GM12878 (cell line): ENCODE results near the gene ADAMTSL3. TPM values are rescaled to one million over a fixed set of nuclear protein-coding genes. Genes with fewer than 3 reads are reported as not detected.

Experiments used
- ATAC-seq: fragments of 200-7000 bp; cut with Tn5 transposase; 3 replicates; pipeline ENCODE4 v1.9.1; 2020; ENCODE audit warnings: mild to moderate bottlenecking, moderate library complexity
- BruUV-seq: library from RNA; stranded (reverse); fragments of 400-500 nt; replicated peaks from 2 replicates; lab custom pipeline; 2021; lab: Mats Ljungman, UMichigan
- CTCF ChIA-PET: fragments of 300-600 bp; sonication (Branson Sonifier 250); formaldehyde crosslinking; extraction: SDS; loops from one replicate; lab custom pipeline; 2021; ENCODE audit warnings: inconsistent platforms; lab: Yijun Ruan, JAX
- POLR2A ChIA-PET: fragments of 350-600 bp; formaldehyde crosslinking; extraction: SDS; loops from one replicate; lab custom pipeline; 2021; ENCODE audit warnings: inconsistent platforms; lab: Charles Lee
- RAD21 ChIA-PET: fragments of 300-600 bp; sonication (Branson Sonifier 250); formaldehyde crosslinking; loops from one replicate; lab custom pipeline; 2023; ENCODE audit warnings: antibody characterized with exemption; ENCODE audit not compliant: unreplicated experiment; lab: Charles Lee
- SMC1A ChIA-PET: fragments of 300-600 bp; sonication (Branson Sonifier 250); formaldehyde crosslinking; loops from one replicate; lab custom pipeline; 2023; ENCODE audit not compliant: unreplicated experiment, uncharacterized antibody; lab: Charles Lee
- DNase-seq: peaks from one replicate; pipeline ENCODE4 v3.0.0-alpha.2; 2011; ENCODE audit warnings: low read depth, low spot score
- FAIRE-seq: peaks from 3 replicates; lab custom pipeline; 2011; peaks lifted over from hg19 to GRCh38; lab: Jason Lieb, UNC
- H2AFZ ChIP-seq: 2 replicates; pipeline ENCODE4 v1.6.0; 2011; ENCODE audit warnings: low read depth, low read length, control low read depth; ENCODE audit not compliant: control insufficient read depth
- H3K27ac ChIP-seq: 2 replicates; pipeline ENCODE4 v1.5.1; 2011; ENCODE audit warnings: control low read depth; ENCODE audit not compliant: control insufficient read depth, insufficient read depth
- H3K27me3 ChIP-seq, 2 experiments: replicated peaks in 1 of 2; 2 replicates each; pipeline versions ENCODE4 v1.6.0 to v1.6.1; 2011; ENCODE audit warnings: low read length in 1 of 2; ENCODE audit not compliant: control insufficient read depth in 2 of 2, insufficient read depth in 2 of 2
- H3K36me3 ChIP-seq, 2 experiments: 2 replicates each; pipeline ENCODE4 v1.5.1; 2011; ENCODE audit warnings: low read length in 1 of 2; ENCODE audit not compliant: control insufficient read depth in 2 of 2, insufficient read depth in 2 of 2
- H3K4me1 ChIP-seq: 2 replicates; pipeline ENCODE4 v1.6.1; 2011; ENCODE audit warnings: mild to moderate bottlenecking, low read length, moderate library complexity, mixed read lengths; ENCODE audit not compliant: control insufficient read depth, insufficient read depth
- H3K4me2 ChIP-seq: 2 replicates; pipeline ENCODE4 v1.6.0; 2011; ENCODE audit warnings: control low read depth; ENCODE audit not compliant: control insufficient read depth, insufficient read depth
- H3K4me3 ChIP-seq: fragments of 200-600 bp; sonication (generic); 2 replicates; pipeline ENCODE4 v1.5.1; 2016
- H3K79me2 ChIP-seq: 2 replicates; pipeline ENCODE4 v1.6.0; 2011; ENCODE audit warnings: low read length; ENCODE audit not compliant: control insufficient read depth, insufficient read depth
- H3K9ac ChIP-seq: 2 replicates; pipeline ENCODE4 v1.8.0; 2011; ENCODE audit warnings: low read length, control low read depth, mixed read lengths; ENCODE audit not compliant: control insufficient read depth, insufficient read depth
- H3K9me3 ChIP-seq: replicated peaks from 3 replicates; pipeline ENCODE4 v1.5.1; 2011; ENCODE audit warnings: mild to moderate bottlenecking, low read length; ENCODE audit not compliant: control insufficient read depth, insufficient read depth
- H4K20me1 ChIP-seq: 2 replicates; pipeline ENCODE4 v1.6.0; 2011; ENCODE audit not compliant: control insufficient read depth, insufficient read depth
- E2F4 ChIP-seq: IDR thresholded peaks from 2 replicates; pipeline ENCODE4 v1.6.1; 2012; ENCODE audit warnings: low read depth, low read length, improper control_type of control experiment
- EGR1 ChIP-seq, 2 experiments: IDR thresholded peaks; 1 replicate in 1 of 2; 2 replicates in 1 of 2; pipeline ENCODE4 v1.6.1; 2011 to 2012; ENCODE audit warnings: low read depth in 2 of 2, low read length in 2 of 2, borderline replicate concordance in 1 of 2, mild to moderate bottlenecking in 1 of 2, moderate library complexity in 1 of 2
- HDGF ChIP-seq: fragments of 450-650 bp; IDR thresholded peaks from 2 replicates; pipeline ENCODE4 v1.6.1; 2016; ENCODE audit warnings: antibody characterized with exemption
- IRF4 ChIP-seq: IDR thresholded peaks from 2 replicates; pipeline ENCODE4 v1.6.1; 2011; ENCODE audit warnings: low read depth, low read length
- KAT2A ChIP-seq: conservative IDR thresholded peaks from 2 replicates; pipeline ENCODE4 v1.6.1; 2011; ENCODE audit warnings: low read depth, low read length; ENCODE audit not compliant: control insufficient read depth
- NRF1 ChIP-seq: conservative IDR thresholded peaks from 2 replicates; pipeline ENCODE4 v1.6.1; 2011; ENCODE audit warnings: mild to moderate bottlenecking, low read depth, low read length, improper control_type of control experiment
- PBX3 ChIP-seq: IDR thresholded peaks from 2 replicates; pipeline ENCODE4 v1.6.1; 2011; ENCODE audit warnings: mild to moderate bottlenecking, low read depth, low read length, moderate library complexity; ENCODE audit not compliant: insufficient replicate concordance
- RAD51 ChIP-seq: fragments of 450-650 bp; IDR thresholded peaks from 2 replicates; pipeline ENCODE4 v1.6.1; 2016; ENCODE audit warnings: moderate library complexity, mild to moderate bottlenecking, inconsistent platforms
- SP1 ChIP-seq: IDR thresholded peaks from one replicate; pipeline ENCODE4 v1.6.1; 2011; ENCODE audit warnings: low read depth, low read length
- STAT3 ChIP-seq: IDR thresholded peaks from 2 replicates; pipeline ENCODE4 v1.6.1; 2011; ENCODE audit warnings: low read depth, low read length, improper control_type of control experiment
- ZNF217 ChIP-seq: fragments of 450-650 bp; IDR thresholded peaks from 2 replicates; pipeline ENCODE4 v1.6.1; 2017; ENCODE audit warnings: antibody characterized with exemption, mild to moderate bottlenecking
- WGBS: methylation state at CpG from one replicate; pipeline ENCODE4 v1.1.6; 2016; ENCODE audit warnings: low lambda C conversion rate; ENCODE audit not compliant: insufficient replicate concordance, insufficient coverage; ENCODE audit errors: missing lambda C conversion rate; 5-methylcytosine and 5-hydroxymethylcytosine counted together
- in situ Hi-C: fragments of 300-500 bp; cut with MboI; formaldehyde crosslinking; loops from 9 replicates; pipeline ENCODE4 v1.14.3; 2018; ENCODE audit warnings: mixed read lengths
- intact Hi-C: fragments of 100-400 bp; cut with micrococcal nuclease; formaldehyde crosslinking; loops from one replicate; pipeline ENCODE4 v1.14.2; 2022; ENCODE audit not compliant: unreplicated experiment
- polyA plus RNA-seq, 11 experiments: library from polyadenylated mRNA; depleted of rRNA in 4 of 11; unstranded in 6 of 11; stranded (reverse) in 5 of 11; fragments of >200 nt; fragmentation: Nextera tagmentation in 4 of 11; fragmentation: Illumina TruSeq in 1 of 11; extraction: Ambion mirVana in 4 of 11; extraction: Trizol in 1 of 11; gene quantifications; 1 replicate in 1 of 11; 2 replicates in 10 of 11; pipeline versions ENCODE4 v1.2.1 to v1.2.3, GENCODE V29; 2011 to 2016; ENCODE audit warnings: inconsistent platforms in 2 of 11, missing spikeins in 2 of 11, low read depth in 1 of 11
- total RNA-seq, 4 experiments: library from RNA; depleted of rRNA in 3 of 4; stranded (reverse); fragments of >200 nt in 3 of 4; fragmentation: Illumina TruSeq in 1 of 4; extraction: Trizol in 1 of 4; gene quantifications; 2 replicates each; pipeline versions ENCODE4 v1.2.1 to v1.2.3, GENCODE V29; 2013 to 2021
- TF ChIP-seq, protein P1 (sequence below): IDR thresholded peaks from 2 replicates; pipeline ENCODE4 v1.6.1; 2011; ENCODE audit warnings: borderline replicate concordance, low read depth, mild to moderate bottlenecking, moderate library complexity, mixed read lengths, low read length; ENCODE audit not compliant: insufficient read depth; ENCODE audit errors: extremely low read length
- TF ChIP-seq, protein P2 (sequence below): fragments of 450-650 bp; formaldehyde crosslinking; IDR thresholded peaks from 2 replicates; pipeline ENCODE4 v1.4.0; 2020; ENCODE audit warnings: mild to moderate bottlenecking, moderate library complexity
- TF ChIP-seq, protein P3 (sequence below): fragments of 150-350 bp; IDR thresholded peaks from 2 replicates; pipeline ENCODE4 v1.6.1; 2014; ENCODE audit warnings: mild to moderate bottlenecking, low read depth, low read length
- TF ChIP-seq, protein P4 (sequence below): fragments of 450-650 bp; IDR thresholded peaks from 2 replicates; pipeline ENCODE4 v1.6.1; 2016; ENCODE audit warnings: mild to moderate bottlenecking

The ADAMTSL3 gene
- total and polyA plus RNA-seq, 10 of the 15 experiments (the other 5 are each of a cell fraction or from before 2014, with no cell fraction given) = 0.01 to 0.28 (median 0.13) TPM

- Histone ChIP-seq H3K4me3 (no peak overlapping the region), H3K4me1 (no peaks in the 10 kb centered on the region), H3K27me3 (no peaks in the 10 kb centered on the region), H3K9me3 (no peaks in the 10 kb centered on the region), H2AFZ (no peak overlapping the region), H3K9ac (no peak overlapping the region), H3K4me2 (no peak overlapping the region), H3K27ac (no peak overlapping the region), H3K79me2 (no peaks in the 10 kb centered on the region), H3K36me3 (no peaks in the 10 kb centered on the region), H4K20me1 (no peaks in the 10 kb centered on the region)
- no peak for ATAC-seq
- no TSS peak for BruUV-seq
- DNase-seq = no peak
- in situ Hi-C loops (no loop called here), intact Hi-C loops (no loop called here)
- ChIA-PET POLR2A (no interaction called here), SMC1A (interaction anchor here (1.6 kb wide), 1 partner anchor 17 kb away, joined by 3 read pairs; no protein-coding TSS in a partner anchor), RAD21 (no interaction called here), CTCF (no interaction called here)
- no peak for FAIRE-seq
- 27% methylated on average over 4 of the region's 4 CpGs for WGBS
- TF ChIP-seq RAD51 (no peak), KAT2A (no peak), HDGF (no peak), STAT3 (no peak), IRF4 (no peak), EGR1 (IDR thresholded peaks at IDR 0.05; ENCODE audit: borderline replicate concordance in 1 of 2, low read depth in 2 of 2, low read length in 2 of 2) (no peak), E2F4 (no peak), ZNF217 (no peak), NRF1 (no peak), PBX3 (no peak), SP1 (no peak)
- TF ChIP-seq, protein P1, sequence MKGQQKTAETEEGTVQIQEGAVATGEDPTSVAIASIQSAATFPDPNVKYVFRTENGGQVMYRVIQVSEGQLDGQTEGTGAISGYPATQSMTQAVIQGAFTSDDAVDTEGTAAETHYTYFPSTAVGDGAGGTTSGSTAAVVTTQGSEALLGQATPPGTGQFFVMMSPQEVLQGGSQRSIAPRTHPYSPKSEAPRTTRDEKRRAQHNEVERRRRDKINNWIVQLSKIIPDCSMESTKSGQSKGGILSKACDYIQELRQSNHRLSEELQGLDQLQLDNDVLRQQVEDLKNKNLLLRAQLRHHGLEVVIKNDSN = no peak
- TF ChIP-seq, protein P2, sequence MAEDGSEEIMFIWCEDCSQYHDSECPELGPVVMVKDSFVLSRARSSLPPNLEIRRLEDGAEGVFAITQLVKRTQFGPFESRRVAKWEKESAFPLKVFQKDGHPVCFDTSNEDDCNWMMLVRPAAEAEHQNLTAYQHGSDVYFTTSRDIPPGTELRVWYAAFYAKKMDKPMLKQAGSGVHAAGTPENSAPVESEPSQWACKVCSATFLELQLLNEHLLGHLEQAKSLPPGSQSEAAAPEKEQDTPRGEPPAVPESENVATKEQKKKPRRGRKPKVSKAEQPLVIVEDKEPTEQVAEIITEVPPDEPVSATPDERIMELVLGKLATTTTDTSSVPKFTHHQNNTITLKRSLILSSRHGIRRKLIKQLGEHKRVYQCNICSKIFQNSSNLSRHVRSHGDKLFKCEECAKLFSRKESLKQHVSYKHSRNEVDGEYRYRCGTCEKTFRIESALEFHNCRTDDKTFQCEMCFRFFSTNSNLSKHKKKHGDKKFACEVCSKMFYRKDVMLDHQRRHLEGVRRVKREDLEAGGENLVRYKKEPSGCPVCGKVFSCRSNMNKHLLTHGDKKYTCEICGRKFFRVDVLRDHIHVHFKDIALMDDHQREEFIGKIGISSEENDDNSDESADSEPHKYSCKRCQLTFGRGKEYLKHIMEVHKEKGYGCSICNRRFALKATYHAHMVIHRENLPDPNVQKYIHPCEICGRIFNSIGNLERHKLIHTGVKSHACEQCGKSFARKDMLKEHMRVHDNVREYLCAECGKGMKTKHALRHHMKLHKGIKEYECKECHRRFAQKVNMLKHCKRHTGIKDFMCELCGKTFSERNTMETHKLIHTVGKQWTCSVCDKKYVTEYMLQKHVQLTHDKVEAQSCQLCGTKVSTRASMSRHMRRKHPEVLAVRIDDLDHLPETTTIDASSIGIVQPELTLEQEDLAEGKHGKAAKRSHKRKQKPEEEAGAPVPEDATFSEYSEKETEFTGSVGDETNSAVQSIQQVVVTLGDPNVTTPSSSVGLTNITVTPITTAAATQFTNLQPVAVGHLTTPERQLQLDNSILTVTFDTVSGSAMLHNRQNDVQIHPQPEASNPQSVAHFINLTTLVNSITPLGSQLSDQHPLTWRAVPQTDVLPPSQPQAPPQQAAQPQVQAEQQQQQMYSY (CRISPR knock-in tag) = no peak
- TF ChIP-seq, protein P3, sequence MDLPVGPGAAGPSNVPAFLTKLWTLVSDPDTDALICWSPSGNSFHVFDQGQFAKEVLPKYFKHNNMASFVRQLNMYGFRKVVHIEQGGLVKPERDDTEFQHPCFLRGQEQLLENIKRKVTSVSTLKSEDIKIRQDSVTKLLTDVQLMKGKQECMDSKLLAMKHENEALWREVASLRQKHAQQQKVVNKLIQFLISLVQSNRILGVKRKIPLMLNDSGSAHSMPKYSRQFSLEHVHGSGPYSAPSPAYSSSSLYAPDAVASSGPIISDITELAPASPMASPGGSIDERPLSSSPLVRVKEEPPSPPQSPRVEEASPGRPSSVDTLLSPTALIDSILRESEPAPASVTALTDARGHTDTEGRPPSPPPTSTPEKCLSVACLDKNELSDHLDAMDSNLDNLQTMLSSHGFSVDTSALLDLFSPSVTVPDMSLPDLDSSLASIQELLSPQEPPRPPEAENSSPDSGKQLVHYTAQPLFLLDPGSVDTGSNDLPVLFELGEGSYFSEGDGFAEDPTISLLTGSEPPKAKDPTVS = no peak
- TF ChIP-seq, protein P4, sequence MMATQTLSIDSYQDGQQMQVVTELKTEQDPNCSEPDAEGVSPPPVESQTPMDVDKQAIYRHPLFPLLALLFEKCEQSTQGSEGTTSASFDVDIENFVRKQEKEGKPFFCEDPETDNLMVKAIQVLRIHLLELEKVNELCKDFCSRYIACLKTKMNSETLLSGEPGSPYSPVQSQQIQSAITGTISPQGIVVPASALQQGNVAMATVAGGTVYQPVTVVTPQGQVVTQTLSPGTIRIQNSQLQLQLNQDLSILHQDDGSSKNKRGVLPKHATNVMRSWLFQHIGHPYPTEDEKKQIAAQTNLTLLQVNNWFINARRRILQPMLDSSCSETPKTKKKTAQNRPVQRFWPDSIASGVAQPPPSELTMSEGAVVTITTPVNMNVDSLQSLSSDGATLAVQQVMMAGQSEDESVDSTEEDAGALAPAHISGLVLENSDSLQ = no peak
Measured at GRCh38 chr15:83688201-83688600, 34.3 kb downstream of the ADAMTSL3 start.
